Tibial artery (tissue), 4 donors: Measurements from ENCODE around the gene SAMM50.

Experiments
- DNase-seq, 2 donors: peaks; one replicate each; pipeline ENCODE4 v3.0.0-alpha.2; 2019
- H3K27ac ChIP-seq, 2 donors: fragments of 200-600 bp; sonication (generic) in 1 of 2; 1 replicate in 1 of 2; 2 replicates in 1 of 2; pipeline ENCODE4 v1.5.1; 2018 to 2019; ENCODE audit warnings: mild to moderate bottlenecking in 1 of 2
- H3K27me3 ChIP-seq, 2 donors: fragments of 200-600 bp; sonication (generic) in 1 of 2; one replicate each; pipeline versions ENCODE4 v1.5.1 to v1.6.0; 2016 to 2019
- H3K36me3 ChIP-seq, 3 donors: fragments of 200-600 bp; sonication (generic) in 2 of 3; one replicate each; pipeline ENCODE4 v1.5.1; 2016 to 2019; ENCODE audit warnings: mild to moderate bottlenecking in 2 of 3
- H3K4me1 ChIP-seq, 4 donors: fragments of 200-600 bp; sonication (generic) in 2 of 4; 1 replicate in 3 of 4; 2 replicates in 1 of 4; pipeline ENCODE4 v1.5.1; 2016 to 2019
- H3K4me3 ChIP-seq, 2 donors: fragments of 200-600 bp; sonication (generic) in 1 of 2; 1 replicate in 1 of 2; 2 replicates in 1 of 2; pipeline ENCODE4 v1.5.1; 2018 to 2019; ENCODE audit warnings: mild to moderate bottlenecking in 2 of 2
- H3K9me3 ChIP-seq, 3 donors: fragments of 200-600 bp; sonication (generic) in 1 of 3; one replicate each; pipeline ENCODE4 v1.5.1; 2016 to 2019
- CTCF ChIP-seq, 2 experiments: fragments of 200-600 bp in 1 of 2; fragments of 450-650 bp in 1 of 2; IDR thresholded peaks; one replicate each; pipeline ENCODE4 v1.5.1; 2017 to 2019; ENCODE audit warnings: antibody characterized with exemption in 2 of 2, mild to moderate bottlenecking in 1 of 2, moderate library complexity in 1 of 2
- intact Hi-C: fragments of 100-400 bp; cut with DNase I; formaldehyde crosslinking; loops from one replicate; pipeline ENCODE4 v1.15.0; 2023; ENCODE audit warnings: low total_unique reads

SAMM50 gene

GRCh38 chr22:44024288-44024921 is 69.2 kb downstream of the SAMM50 start, which contains the start of gene PARVB:
TSS of gene PARVB (plus strand) at chr22:44024302. CDS start at chr22:44024340, 38 bp downstream.
- H3K4me3 ChIP-seq, result peak within 1 kb of the TSS; percentile 52 to 55
- TF ChIP-seq CTCF (IDR thresholded peaks at IDR 0.05), result no peak
- peaks cover 0 to 12% (median 7%) of the 10 kb centered on the region in 4 donors for H3K4me1 ChIP-seq
- peak within 1 kb of the TSS; percentile 42 to 47 for H3K27ac ChIP-seq
- no peak for DNase-seq
- H3K27me3 ChIP-seq, result peaks cover 0 to 29% of the 10 kb centered on the region in 2 donors
- intact Hi-C loops, result no loop called here
- H3K9me3 ChIP-seq, result no peaks in the 10 kb centered on the region
- no peaks in the 10 kb centered on the region for H3K36me3 ChIP-seq

GRCh38 chr22:44025171-44026065 is 70.2 kb downstream of the SAMM50 start:
- DNase-seq, result peak; percentile 42 to 74
- TF ChIP-seq CTCF (IDR thresholded peaks at IDR 0.05), result no peak
- Histone ChIP-seq H3K4me1 (peaks cover 0 to 12% (median 7%) of the 10 kb centered on the region in 4 donors), H3K4me3 (peak overlapping the region; percentile 52 to 55), H3K36me3 (no peaks in the 10 kb centered on the region), H3K9me3 (no peaks in the 10 kb centered on the region), H3K27me3 (peaks cover 0 to 29% of the 10 kb centered on the region in 2 donors), H3K27ac (peak overlapping the region in 1 of 2 donors; percentile 46)
- intact Hi-C loops, result no loop called here

- Histone ChIP-seq H3K36me3 (no peaks in the 10 kb centered on the region), H3K9me3 (no peaks in the 10 kb centered on the region), H3K27ac (peak overlapping the region; percentile 41), H3K27me3 (peaks cover 0 to 29% of the 10 kb centered on the region in 2 donors), H3K4me1 (peaks cover 0 to 12% (median 7%) of the 10 kb centered on the region in 4 donors), H3K4me3 (peak overlapping the region; percentile 7 to 15)
- TF ChIP-seq CTCF (IDR thresholded peaks at IDR 0.05), result no peak
- intact Hi-C loops, result no loop called here
- DNase-seq, result no peak
Observed at GRCh38 chr22:44026066-44026629, 70.9 kb downstream of the SAMM50 start.

GRCh38 chr22:44026630-44027511 is 71.6 kb downstream of the SAMM50 start:
- peak; percentile 84 to 86 for DNase-seq
- peaks cover 0 to 12% (median 7%) of the 10 kb centered on the region in 4 donors for H3K4me1 ChIP-seq
- peak overlapping the region; percentile 7 to 15 for H3K4me3 ChIP-seq

More at GRCh38 chr22:44026630-44027511, 71.6 kb downstream of the SAMM50 start:
- Histone ChIP-seq H3K9me3 (no peaks in the 10 kb centered on the region), H3K27ac (peak overlapping the region; percentile 41), H3K27me3 (peaks cover 0 to 29% of the 10 kb centered on the region in 2 donors), H3K36me3 (no peaks in the 10 kb centered on the region)
- intact Hi-C loops, result no loop called here
- no peak for TF ChIP-seq CTCF (IDR thresholded peaks at IDR 0.05)
